K562 (cell line): ENCODE measurements around the gene RNF103. TPM values are rescaled to one million over a fixed set of nuclear protein-coding genes. Genes with fewer than 3 reads are reported as not detected.

Experiments used
- ATAC-seq: fragments of 200-7000 bp; cut with Tn5 transposase; 3 replicates; pipeline ENCODE4 v1.9.1; 2020; ENCODE audit warnings: moderate library complexity
- BruUV-seq: library from RNA; stranded (reverse); fragments of 400-500 nt; replicated peaks from 2 replicates; lab custom pipeline; 2021; lab: Mats Ljungman, UMichigan
- CTCF ChIA-PET: fragments of 300-600 bp; formaldehyde crosslinking; extraction: SDS; loops from one replicate; lab custom pipeline; 2021; ENCODE audit warnings: low intra/inter-chr PET ratio; lab: Yijun Ruan, JAX
- POLR2A ChIA-PET: fragments of 300-600, 350-650 bp; sonication (Branson Sonifier 250); formaldehyde crosslinking; extraction: SDS; loops from one replicate; lab custom pipeline; 2021; ENCODE audit warnings: antibody characterized with exemption, inconsistent platforms; lab: Yijun Ruan, JAX
- DNase-seq, 4 experiments: peaks; one replicate each; pipeline versions ENCODE4 v3.0.0 to v3.0.0-alpha.2; 2011 to 2018; ENCODE audit warnings: low spot score in 3 of 4, mixed read lengths in 3 of 4; ENCODE audit errors: extremely low read depth in 1 of 4
- FAIRE-seq: peaks from 2 replicates; lab custom pipeline; 2011; peaks lifted over from hg19 to GRCh38; lab: Jason Lieb, UNC
- H2AFZ ChIP-seq: 2 replicates; pipeline ENCODE4 v1.6.0; 2011; ENCODE audit warnings: low read depth, low read length, control low read depth, inconsistent platforms
- H3K27ac ChIP-seq: fragments of 200-600 bp; 3 replicates; pipeline ENCODE4 v1.8.0; 2011; ENCODE audit warnings: low read depth, mild to moderate bottlenecking, control low read depth, inconsistent platforms, low read length, moderate library complexity, mixed read lengths; ENCODE audit errors: extremely low read depth
- H3K27me3 ChIP-seq, 2 experiments: fragments of 300-600 bp in 1 of 2; 2 replicates in 1 of 2; 3 replicates in 1 of 2; pipeline versions ENCODE4 v1.6.0 to v1.8.0; 2011; ENCODE audit warnings: inconsistent platforms in 2 of 2, low read length in 2 of 2, mild to moderate bottlenecking in 1 of 2, mixed read lengths in 1 of 2, moderate library complexity in 1 of 2; ENCODE audit not compliant: control insufficient read depth in 2 of 2, insufficient read depth in 2 of 2
- H3K36me3 ChIP-seq: fragments of 300-600 bp; 3 replicates; pipeline ENCODE4 v1.8.0; 2011; ENCODE audit warnings: mild to moderate bottlenecking, low read length, inconsistent platforms; ENCODE audit not compliant: control insufficient read depth, insufficient read depth
- H3K4me1 ChIP-seq, 2 experiments: fragments of 200-600 bp in 1 of 2; replicated peaks in 1 of 2; 2 replicates in 1 of 2; 3 replicates in 1 of 2; pipeline versions ENCODE4 v1.5.1 to v1.8.0; 2011; ENCODE audit warnings: inconsistent platforms in 2 of 2, low read length in 2 of 2, mild to moderate bottlenecking in 1 of 2, mixed read lengths in 1 of 2, moderate library complexity in 1 of 2; ENCODE audit not compliant: control insufficient read depth in 2 of 2, insufficient read depth in 2 of 2
- H3K4me2 ChIP-seq: 2 replicates; pipeline ENCODE4 v1.6.1; 2011; ENCODE audit warnings: low read length, control low read depth, inconsistent platforms, mixed read lengths; ENCODE audit not compliant: insufficient read depth
- H3K4me3 ChIP-seq: fragments of 200-600 bp; sonication (generic), shearing (Covaris generic); 2 replicates; pipeline ENCODE4 v1.5.1; 2016; ENCODE audit warnings: control low read depth, inconsistent platforms
- H3K79me2 ChIP-seq: fragments of 200-600 bp; 3 replicates; pipeline ENCODE4 v1.8.0; 2011; ENCODE audit warnings: low read length, inconsistent platforms; ENCODE audit not compliant: control insufficient read depth, insufficient read depth
- H3K9ac ChIP-seq, 2 experiments: 2 replicates each; pipeline versions ENCODE4 v1.6.0 to v1.6.1; 2011; ENCODE audit warnings: low read depth in 2 of 2, low read length in 2 of 2, control low read depth in 1 of 2, inconsistent platforms in 1 of 2, mild to moderate bottlenecking in 1 of 2, mixed read lengths in 1 of 2; ENCODE audit not compliant: insufficient read depth in 1 of 2
- H3K9me1 ChIP-seq: one replicate; pipeline ENCODE4 v1.6.0; 2011; ENCODE audit warnings: inconsistent platforms, mild to moderate bottlenecking, low read length, moderate library complexity; ENCODE audit not compliant: control insufficient read depth, insufficient read depth
- H3K9me3 ChIP-seq: replicated peaks from 2 replicates; pipeline ENCODE4 v1.5.1; 2011; ENCODE audit warnings: low read depth, low read length, inconsistent platforms; ENCODE audit not compliant: control insufficient read depth, insufficient read depth
- H4K20me1 ChIP-seq: replicated peaks from 2 replicates; pipeline ENCODE4 v1.6.1; 2011; ENCODE audit warnings: low read length, inconsistent platforms, mixed read lengths; ENCODE audit not compliant: control insufficient read depth, insufficient read depth
- CBFB ChIP-seq: sonication (generic); formaldehyde crosslinking; IDR thresholded peaks from 2 replicates; pipeline ENCODE4 v1.4.0; 2020; ENCODE audit warnings: mild to moderate bottlenecking, missing genetic modification reagents
- ELK3 ChIP-seq: fragments of 450-650 bp; formaldehyde crosslinking; IDR thresholded peaks from 2 replicates; pipeline ENCODE4 v1.4.0; 2020; ENCODE audit warnings: mild to moderate bottlenecking
- EZH2 ChIP-seq: IDR thresholded peaks from 2 replicates; pipeline ENCODE4 v1.6.1; 2012; ENCODE audit warnings: low read depth, mild to moderate bottlenecking, inconsistent platforms, low read length, borderline replicate concordance
- HINFP ChIP-seq: fragments of 450-650 bp; conservative IDR thresholded peaks from 2 replicates; pipeline ENCODE4 v1.6.1; 2016; ENCODE audit warnings: missing genetic modification characterization, low read depth, mild to moderate bottlenecking, control low read depth, missing compliant biosample characterization
- MXD1 ChIP-seq: fragments of 250-450 bp; sonication (Bioruptor Pico); IDR thresholded peaks from 2 replicates; pipeline ENCODE4 v1.8.0; 2021; ENCODE audit warnings: borderline replicate concordance, mild to moderate bottlenecking, moderate library complexity; ENCODE audit not compliant: poor library complexity, severe bottlenecking
- PYGO2 ChIP-seq: fragments of 450-650 bp; IDR thresholded peaks from 2 replicates; pipeline ENCODE4 v1.6.1; 2016; ENCODE audit warnings: mild to moderate bottlenecking, missing genetic modification characterization, moderate library complexity, missing compliant biosample characterization
- TCF7 ChIP-seq: sonication (generic); IDR thresholded peaks from 2 replicates; pipeline ENCODE4 v1.6.1; 2016; ENCODE audit warnings: antibody characterized with exemption, borderline replicate concordance
- ZNF57 ChIP-seq: fragments of 450-650 bp; formaldehyde crosslinking; IDR thresholded peaks from 2 replicates; pipeline ENCODE4 v1.4.0; 2020; ENCODE audit warnings: mild to moderate bottlenecking, moderate library complexity
- ZNF77 ChIP-seq: fragments of 250-450 bp; sonication (Bioruptor Pico); IDR thresholded peaks from 2 replicates; pipeline ENCODE4 v1.5.0; 2020
- in situ Hi-C: fragments of 300-500 bp; cut with MboI; formaldehyde crosslinking; loops from 4 replicates; pipeline ENCODE4 v1.15.0; 2018; ENCODE audit warnings: inconsistent platforms, mixed read lengths
- intact Hi-C: fragments of 100-400 bp; cut with micrococcal nuclease; formaldehyde crosslinking; loops from 2 replicates; pipeline ENCODE4 v1.14.2; 2022
- polyA plus RNA-seq, 8 experiments: library from polyadenylated mRNA; depleted of rRNA in 4 of 8; stranded (reverse) in 5 of 8; unstranded in 3 of 8; fragments of >200 nt; fragmentation: Nextera tagmentation in 2 of 8; fragmentation: Illumina TruSeq in 1 of 8; extraction: Ambion mirVana in 2 of 8; extraction: Trizol in 1 of 8; gene quantifications; 2 replicates each; pipeline versions ENCODE4 v1.2.1 to v1.2.3, GENCODE V29; 2011 to 2014; ENCODE audit warnings: inconsistent platforms in 1 of 8, missing spikeins in 1 of 8
- total RNA-seq, 7 experiments: library from RNA; depleted of rRNA in 6 of 7; stranded (reverse); fragments of >200 nt in 6 of 7; fragmentation: Illumina TruSeq in 2 of 7; extraction: Trizol in 2 of 7; gene quantifications; 2 replicates each; pipeline versions ENCODE4 v1.2.1 to v1.2.3, GENCODE V29; 2011 to 2021; ENCODE audit warnings: low replicate concordance in 1 of 7
- TF ChIP-seq, protein P1 (sequence below): fragments of 450-650 bp; IDR thresholded peaks from 2 replicates; pipeline ENCODE4 v1.6.1; 2018; ENCODE audit not compliant: partially characterized antibody
- TF ChIP-seq, protein P2 (sequence below): sonication (generic); formaldehyde crosslinking; IDR thresholded peaks from 2 replicates; pipeline ENCODE4 v1.8.1; 2022; ENCODE audit warnings: missing genetic modification reagents
- TF ChIP-seq, protein P3 (sequence below): IDR thresholded peaks from 2 replicates; pipeline ENCODE4 v1.6.1; 2011; ENCODE audit not compliant: insufficient read length; ENCODE audit errors: extremely low read depth

Gene RNF103
- total and polyA plus RNA-seq, 9 of the 15 experiments (the other 6 are each of a cell fraction or from before 2014, with no cell fraction given), result 1.2 to 6.8 (median 4.6) TPM

DNA sequence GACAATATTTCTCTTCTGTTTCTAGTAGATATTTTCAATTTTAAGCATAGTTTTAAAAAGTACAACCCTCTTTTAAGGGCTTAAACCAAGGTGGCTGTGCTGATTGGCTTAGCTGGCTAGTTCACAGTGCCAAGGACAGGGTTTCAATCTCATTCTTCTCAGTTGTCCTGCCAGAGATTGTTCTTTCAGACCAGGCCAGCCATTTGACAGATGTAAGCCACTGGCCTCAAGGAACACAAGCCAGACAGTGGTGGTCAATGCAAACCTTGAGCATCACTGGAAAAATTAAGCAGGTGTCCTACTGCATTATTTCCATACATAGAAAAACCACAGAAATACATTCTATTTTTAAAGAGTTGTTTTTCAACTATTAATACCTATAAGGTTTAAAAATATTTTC lies 5.9 kb downstream of the RNF103 start:
- no TSS peak for BruUV-seq
- in situ Hi-C loops, result no loop called here
- Histone ChIP-seq H3K27ac (no peak overlapping the region), H3K9ac (no peak overlapping the region), H3K9me1 (no peaks in the 10 kb centered on the region), H3K4me2 (no peak overlapping the region), H3K4me3 (no peak overlapping the region), H3K9me3 (no peaks in the 10 kb centered on the region), H3K79me2 (peaks cover 25% of the 10 kb centered on the region), H3K36me3 (peaks cover 11% of the 10 kb centered on the region; the same call in 1 of the 3 replicates), H3K4me1 (peaks cover 0 to 2% of the 10 kb centered on the region in 2 experiments; a peak in 2 of 5 replicates), H4K20me1 (peaks cover 6% of the 10 kb centered on the region; the same call in 1 of the 2 replicates), H3K27me3 (no peaks in the 10 kb centered on the region), H2AFZ (no peak overlapping the region)
- ATAC-seq, result no peak
- POLR2A ChIA-PET, result interaction anchor here (1.0 kb wide), 1 partner anchor 15 kb away, joined by 3 read pairs; no protein-coding TSS in a partner anchor
- CTCF ChIA-PET, result no interaction called here
- no peak for DNase-seq
- FAIRE-seq, result no peak
- intact Hi-C loops, result no loop called here
- TF ChIP-seq, protein P1, sequence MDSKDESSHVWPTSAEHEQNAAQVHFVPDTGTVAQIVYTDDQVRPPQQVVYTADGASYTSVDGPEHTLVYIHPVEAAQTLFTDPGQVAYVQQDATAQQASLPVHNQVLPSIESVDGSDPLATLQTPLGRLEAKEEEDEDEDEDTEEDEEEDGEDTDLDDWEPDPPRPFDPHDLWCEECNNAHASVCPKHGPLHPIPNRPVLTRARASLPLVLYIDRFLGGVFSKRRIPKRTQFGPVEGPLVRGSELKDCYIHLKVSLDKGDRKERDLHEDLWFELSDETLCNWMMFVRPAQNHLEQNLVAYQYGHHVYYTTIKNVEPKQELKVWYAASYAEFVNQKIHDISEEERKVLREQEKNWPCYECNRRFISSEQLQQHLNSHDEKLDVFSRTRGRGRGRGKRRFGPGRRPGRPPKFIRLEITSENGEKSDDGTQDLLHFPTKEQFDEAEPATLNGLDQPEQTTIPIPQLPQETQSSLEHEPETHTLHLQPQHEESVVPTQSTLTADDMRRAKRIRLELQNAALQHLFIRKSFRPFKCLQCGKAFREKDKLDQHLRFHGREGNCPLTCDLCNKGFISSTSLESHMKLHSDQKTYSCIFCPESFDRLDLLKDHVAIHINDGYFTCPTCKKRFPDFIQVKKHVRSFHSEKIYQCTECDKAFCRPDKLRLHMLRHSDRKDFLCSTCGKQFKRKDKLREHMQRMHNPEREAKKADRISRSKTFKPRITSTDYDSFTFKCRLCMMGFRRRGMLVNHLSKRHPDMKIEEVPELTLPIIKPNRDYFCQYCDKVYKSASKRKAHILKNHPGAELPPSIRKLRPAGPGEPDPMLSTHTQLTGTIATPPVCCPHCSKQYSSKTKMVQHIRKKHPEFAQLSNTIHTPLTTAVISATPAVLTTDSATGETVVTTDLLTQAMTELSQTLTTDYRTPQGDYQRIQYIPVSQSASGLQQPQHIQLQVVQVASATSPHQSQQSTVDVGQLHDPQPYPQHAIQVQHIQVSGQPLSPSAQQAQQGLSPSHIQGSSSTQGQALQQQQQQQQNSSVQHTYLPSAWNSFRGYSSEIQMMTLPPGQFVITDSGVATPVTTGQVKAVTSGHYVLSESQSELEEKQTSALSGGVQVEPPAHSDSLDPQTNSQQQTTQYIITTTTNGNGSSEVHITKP, result no peak
- TF ChIP-seq TCF7, result no peak
- TF ChIP-seq EZH2, result no peak
- TF ChIP-seq PYGO2, result no peak
- TF ChIP-seq, protein P2, sequence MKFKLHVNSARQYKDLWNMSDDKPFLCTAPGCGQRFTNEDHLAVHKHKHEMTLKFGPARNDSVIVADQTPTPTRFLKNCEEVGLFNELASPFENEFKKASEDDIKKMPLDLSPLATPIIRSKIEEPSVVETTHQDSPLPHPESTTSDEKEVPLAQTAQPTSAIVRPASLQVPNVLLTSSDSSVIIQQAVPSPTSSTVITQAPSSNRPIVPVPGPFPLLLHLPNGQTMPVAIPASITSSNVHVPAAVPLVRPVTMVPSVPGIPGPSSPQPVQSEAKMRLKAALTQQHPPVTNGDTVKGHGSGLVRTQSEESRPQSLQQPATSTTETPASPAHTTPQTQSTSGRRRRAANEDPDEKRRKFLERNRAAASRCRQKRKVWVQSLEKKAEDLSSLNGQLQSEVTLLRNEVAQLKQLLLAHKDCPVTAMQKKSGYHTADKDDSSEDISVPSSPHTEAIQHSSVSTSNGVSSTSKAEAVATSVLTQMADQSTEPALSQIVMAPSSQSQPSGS (CRISPR knock-in tag), result no peak
- TF ChIP-seq MXD1, result no peak
- TF ChIP-seq ZNF57 (CRISPR knock-in tag), result no peak
- TF ChIP-seq ELK3 (CRISPR knock-in tag), result no peak
- TF ChIP-seq HINFP, result no peak
- TF ChIP-seq CBFB (CRISPR knock-in tag), result no peak
- TF ChIP-seq ZNF77 (CRISPR knock-in tag), result no peak
- TF ChIP-seq, protein P3, sequence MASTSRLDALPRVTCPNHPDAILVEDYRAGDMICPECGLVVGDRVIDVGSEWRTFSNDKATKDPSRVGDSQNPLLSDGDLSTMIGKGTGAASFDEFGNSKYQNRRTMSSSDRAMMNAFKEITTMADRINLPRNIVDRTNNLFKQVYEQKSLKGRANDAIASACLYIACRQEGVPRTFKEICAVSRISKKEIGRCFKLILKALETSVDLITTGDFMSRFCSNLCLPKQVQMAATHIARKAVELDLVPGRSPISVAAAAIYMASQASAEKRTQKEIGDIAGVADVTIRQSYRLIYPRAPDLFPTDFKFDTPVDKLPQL, result no peak
